HFF-Myc (cell line): ENCODE results near the gene TMEM131.

Experiments used
- DNase-seq: peaks from one replicate; pipeline ENCODE4 v3.0.0-alpha.2; 2011; ENCODE audit warnings: low read depth; ENCODE audit errors: extremely low read depth
- H3K4me3 ChIP-seq: replicated peaks from 2 replicates; pipeline ENCODE4 v1.5.1; 2011; ENCODE audit warnings: low read depth, mild to moderate bottlenecking, control low read depth, low read length
- TF ChIP-seq, protein P1 (sequence below): IDR thresholded peaks from 2 replicates; pipeline ENCODE4 v1.5.1; 2012; ENCODE audit warnings: mild to moderate bottlenecking, low read depth, low read length, control low read depth; ENCODE audit errors: missing control alignments

Gene TMEM131

DNA sequence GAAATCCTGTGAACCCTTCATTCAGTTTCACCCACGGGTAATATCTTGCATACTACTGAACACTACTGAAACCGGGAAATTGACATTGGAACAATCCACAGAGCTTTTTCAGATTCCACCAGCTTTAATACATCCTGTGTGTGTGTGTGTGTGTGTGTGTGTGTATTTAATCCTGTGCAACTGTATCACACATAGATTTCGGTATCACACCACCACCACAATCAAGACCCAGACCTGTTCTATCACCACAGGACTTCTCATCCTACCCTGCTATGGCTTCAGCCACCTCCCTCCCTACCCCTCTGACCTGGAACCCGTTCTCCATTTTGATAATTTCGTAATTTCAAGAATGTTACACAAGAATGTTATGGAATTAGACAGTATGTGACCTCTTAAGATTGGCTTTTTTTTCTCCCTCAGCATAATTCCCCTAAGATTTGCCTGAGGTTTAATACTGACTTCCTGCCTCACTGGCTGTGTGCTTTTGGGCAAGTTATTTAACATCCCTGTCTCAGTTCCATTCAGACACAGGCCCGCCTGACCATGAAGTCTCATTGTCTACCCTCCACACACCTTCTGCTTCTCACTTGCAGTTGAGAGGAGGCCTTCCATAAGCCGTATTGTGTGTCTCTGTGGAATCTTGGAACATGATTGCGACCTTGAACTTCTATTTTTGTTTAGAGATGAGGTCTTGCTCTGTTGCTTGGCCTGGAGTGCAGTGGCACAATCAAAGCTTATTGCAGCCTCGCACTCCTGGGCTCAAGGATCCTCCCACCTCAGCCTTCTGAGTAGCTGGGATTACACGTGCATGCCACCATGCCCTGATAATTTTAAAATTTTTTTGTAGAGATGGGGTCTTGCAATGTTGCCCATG is 14.4 kb upstream of the TMEM131 start:
- H3K4me3 ChIP-seq = no peak overlapping the region
- DNase-seq = no peak
- TF ChIP-seq, protein P1, sequence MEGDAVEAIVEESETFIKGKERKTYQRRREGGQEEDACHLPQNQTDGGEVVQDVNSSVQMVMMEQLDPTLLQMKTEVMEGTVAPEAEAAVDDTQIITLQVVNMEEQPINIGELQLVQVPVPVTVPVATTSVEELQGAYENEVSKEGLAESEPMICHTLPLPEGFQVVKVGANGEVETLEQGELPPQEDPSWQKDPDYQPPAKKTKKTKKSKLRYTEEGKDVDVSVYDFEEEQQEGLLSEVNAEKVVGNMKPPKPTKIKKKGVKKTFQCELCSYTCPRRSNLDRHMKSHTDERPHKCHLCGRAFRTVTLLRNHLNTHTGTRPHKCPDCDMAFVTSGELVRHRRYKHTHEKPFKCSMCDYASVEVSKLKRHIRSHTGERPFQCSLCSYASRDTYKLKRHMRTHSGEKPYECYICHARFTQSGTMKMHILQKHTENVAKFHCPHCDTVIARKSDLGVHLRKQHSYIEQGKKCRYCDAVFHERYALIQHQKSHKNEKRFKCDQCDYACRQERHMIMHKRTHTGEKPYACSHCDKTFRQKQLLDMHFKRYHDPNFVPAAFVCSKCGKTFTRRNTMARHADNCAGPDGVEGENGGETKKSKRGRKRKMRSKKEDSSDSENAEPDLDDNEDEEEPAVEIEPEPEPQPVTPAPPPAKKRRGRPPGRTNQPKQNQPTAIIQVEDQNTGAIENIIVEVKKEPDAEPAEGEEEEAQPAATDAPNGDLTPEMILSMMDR = no peak

DNA sequence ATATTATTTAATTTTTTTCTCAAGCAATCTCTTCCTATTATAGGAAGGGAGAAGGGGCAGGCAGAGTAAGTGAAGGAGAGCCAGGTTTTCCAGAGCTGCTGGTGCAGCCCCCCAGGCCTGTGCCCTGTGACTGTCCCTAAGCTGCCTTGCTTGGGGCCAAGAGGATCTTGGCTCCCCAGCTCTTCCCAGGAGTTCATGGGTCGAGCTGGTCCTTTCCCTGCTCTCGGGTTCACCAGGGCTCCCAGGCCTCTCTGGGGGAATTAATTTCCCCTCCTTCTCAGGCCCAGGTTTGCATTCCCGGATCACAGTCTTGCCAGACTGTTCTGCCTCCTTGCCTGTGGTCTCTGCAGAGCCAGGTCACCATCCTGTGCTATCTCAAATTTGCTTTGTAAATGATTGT is 12.7 kb upstream of the TMEM131 start:
- no peak overlapping the region for H3K4me3 ChIP-seq
- TF ChIP-seq, protein P1 = no peak
- no peak for DNase-seq

DNA sequence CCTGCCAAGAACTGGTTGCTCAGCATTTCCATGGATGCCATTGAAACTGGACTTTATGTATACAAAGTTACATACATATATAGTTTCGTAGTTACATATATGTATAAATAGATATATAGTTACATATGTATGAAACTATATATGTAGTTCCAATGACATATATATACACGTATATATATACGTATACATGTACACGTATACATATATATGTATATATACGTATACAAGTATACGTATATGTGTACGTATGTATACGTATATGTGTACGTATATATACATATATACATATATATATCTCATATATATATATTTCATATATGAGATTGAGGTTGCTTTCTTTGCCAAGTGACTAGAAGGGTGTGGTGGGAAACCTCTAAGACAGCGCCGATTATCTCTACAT is 10.6 kb upstream of the TMEM131 start:
- no peak for DNase-seq
- TF ChIP-seq, protein P1 = no peak
- no peak overlapping the region for H3K4me3 ChIP-seq

DNA sequence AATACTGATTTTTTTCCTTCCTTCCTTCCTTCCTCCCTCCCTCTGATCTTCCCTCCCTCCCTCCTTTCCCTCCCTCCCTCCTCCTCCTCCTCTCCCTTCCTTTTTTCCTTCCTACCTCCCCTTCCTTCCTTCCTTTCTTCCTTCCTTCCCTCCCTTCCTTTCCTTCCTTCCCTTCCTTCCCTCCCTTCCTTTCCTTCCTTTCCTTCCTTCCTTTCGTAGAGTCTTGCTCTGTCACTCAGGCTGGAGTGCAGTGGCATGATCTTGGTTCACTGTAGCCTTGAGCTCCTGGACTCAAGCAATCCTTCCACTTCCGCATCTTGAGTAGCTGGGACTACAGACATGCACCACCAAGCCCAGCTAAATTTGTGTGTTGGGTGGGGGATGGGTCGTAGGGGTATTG is 8.9 kb upstream of the TMEM131 start:
- DNase-seq = no peak
- no peak overlapping the region for H3K4me3 ChIP-seq
- TF ChIP-seq, protein P1 = no peak

DNA sequence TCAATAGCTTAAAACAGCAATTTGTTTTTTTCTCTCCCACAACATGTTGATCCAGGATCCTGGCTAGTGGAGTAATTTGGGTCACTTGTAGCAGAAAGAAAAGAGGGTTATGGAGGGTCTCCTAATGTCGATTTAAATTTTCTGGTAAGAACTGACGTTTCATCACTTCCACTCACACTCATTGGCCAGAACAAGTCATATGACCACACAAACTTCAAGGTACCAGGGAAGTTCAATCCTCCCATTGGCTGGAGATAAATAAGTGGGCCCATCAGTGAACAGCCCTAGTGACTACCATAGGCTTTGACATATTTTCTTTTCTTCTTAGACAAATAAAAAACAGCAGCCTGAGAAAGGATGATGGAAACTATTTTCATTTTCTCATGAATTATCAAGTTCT is 8.3 kb upstream of the TMEM131 start:
- TF ChIP-seq, protein P1 = no peak
- no peak for DNase-seq
- H3K4me3 ChIP-seq = no peak overlapping the region

DNA sequence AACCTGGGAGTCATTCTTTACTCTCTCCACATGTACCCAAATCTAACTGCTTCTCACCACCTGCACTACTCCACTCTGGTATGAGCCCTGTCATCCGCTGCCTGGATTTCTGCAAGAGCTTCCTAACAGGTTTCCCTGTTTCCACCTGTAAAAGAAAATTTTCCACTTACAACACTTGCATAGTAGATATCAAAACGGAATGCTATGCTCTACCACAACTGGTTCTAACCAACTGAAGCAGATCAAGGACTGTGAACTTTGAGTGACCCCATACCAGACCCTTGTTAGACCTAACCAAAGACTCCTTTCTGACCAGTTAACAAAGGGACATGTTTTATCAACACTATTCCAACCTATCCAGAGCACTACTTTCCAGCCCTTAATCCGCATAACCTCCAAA is 3.8 kb upstream of the TMEM131 start:
- DNase-seq = no peak
- TF ChIP-seq, protein P1 = no peak
- H3K4me3 ChIP-seq = no peak overlapping the region
